Frontal cortex (tissue), 4 donors: ENCODE results near the gene KRTAP3-2. TPM values are rescaled to one million over a fixed set of nuclear protein-coding genes. Genes with fewer than 3 reads are reported as not detected.

Experiments
- DNase-seq, 2 donors: peaks; one replicate each; pipeline ENCODE4 v3.0.0; 2012; ENCODE audit warnings: low spot score in 2 of 2
- FAIRE-seq: peaks from 2 replicates; lab custom pipeline; 2012; peaks lifted over from hg19 to GRCh38; lab: Jason Lieb, UNC
- total RNA-seq: library from RNA; depleted of rRNA; stranded (reverse); fragments of >200 nt; gene quantifications from one replicate; pipeline ENCODE4 v1.2.3, GENCODE V29; 2014
- donor health status: control.
- donor health status: control.
- donor health status: control.

Gene KRTAP3-2
- total RNA-seq, 1 donor from 2014 or later, result not detected

DNA sequence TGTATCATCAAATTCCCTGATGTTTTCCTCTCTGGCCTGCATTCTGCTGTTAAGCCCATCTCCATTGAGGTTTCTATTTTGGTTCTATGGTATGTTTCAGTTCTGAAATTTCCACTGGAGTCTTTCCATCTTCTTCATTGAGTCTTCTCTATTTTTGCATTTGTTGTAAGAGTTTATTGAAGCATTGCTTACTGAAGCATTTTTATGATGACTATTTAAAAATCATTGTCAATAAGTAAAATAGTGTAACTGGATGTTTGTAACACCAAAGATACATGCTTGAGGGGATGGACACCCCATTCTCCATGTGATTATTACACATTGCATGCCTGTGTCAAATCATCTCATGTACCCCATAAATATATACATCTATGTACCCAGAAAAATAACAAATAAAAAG is 24.2 kb downstream of the KRTAP3-2 start:
- FAIRE-seq, result no peak
- no peak for DNase-seq

DNA sequence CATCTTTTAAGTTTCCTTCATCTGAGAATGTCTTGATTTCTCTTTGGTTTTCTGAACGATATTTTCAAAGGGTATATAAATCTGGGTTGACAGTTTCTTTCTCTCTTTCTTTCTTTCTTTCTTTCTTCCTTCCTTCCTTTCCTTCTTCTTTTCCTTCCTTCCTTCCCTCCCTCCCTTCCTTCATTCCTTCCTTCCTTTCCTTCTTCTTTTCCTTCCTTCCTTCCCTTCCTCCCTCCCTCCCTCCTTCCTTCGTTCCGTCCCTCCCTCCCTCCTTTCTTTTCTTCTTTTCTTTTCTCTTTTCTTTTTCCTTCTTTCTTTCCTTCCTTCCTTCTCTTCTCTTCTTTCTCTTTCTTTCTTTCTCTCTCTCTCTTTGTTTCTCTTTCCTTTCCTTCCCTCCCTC is 25.3 kb downstream of the KRTAP3-2 start:
- DNase-seq, result no peak
- no peak for FAIRE-seq

DNA sequence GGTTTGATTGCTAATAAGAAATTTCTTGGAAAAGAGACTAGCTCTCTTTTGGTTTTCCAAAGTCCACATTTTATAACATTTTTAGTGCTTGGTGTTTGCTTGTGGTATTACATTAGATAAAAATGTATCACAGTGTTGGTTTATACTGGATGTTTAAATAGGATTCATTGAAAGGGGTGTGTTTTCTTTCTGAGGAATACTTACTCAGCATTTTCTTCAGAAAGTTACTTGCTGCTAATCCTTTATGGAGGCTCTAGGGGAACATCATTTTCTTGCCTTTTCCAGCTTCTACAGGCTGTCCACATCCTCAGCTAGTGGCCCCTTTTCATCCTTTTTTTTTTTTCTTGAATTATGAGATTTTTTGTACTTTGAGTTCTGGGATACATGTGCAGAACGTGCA is 32.1 kb downstream of the KRTAP3-2 start:
- DNase-seq, result no peak
- no peak for FAIRE-seq

DNA sequence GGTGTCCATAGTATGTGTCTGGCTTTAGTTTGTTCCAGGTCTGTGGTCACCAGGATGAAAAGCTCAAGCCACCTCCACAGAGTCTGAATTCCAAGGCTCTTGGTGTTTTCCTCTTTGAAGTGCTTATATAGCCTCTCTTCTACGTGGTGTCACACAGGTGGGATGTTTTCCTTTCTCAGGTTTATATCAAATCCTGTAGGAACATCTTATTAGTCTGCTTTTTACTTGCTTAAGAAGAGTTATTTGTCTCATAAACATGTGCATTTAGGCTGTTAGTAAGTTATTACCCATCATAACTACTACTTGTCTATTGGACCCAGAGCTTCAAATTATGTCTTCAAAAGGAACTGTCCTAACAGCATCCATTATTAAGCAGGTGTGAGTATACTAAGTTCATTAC is 32.9 kb downstream of the KRTAP3-2 start, which contains the start of gene KRT39:
KRT39 (minus strand) TSS at position 101 of the 400 bp plus-strand sequence; CDS start at position 9, 92 bp downstream.
- no peak for DNase-seq
- FAIRE-seq, result no peak

DNA sequence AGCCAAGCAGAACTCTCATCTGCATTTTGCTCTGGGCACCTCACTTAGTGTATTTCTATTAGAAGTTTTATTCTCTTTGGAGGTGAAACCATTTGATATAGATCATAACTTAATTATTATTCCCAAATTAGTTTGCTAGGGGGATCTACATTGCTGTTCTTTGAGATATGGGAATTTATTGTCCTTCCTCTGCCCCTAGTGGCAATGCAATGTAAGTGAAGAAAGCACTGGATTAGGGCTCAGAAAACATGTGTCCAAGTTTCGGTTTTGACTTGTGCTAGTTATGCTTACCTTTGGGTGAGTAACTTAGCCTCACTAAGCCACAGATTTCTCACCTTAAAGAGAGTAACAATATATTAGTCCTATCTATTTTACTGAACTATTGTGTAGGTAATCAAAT is 35.9 kb downstream of the KRTAP3-2 start:
- DNase-seq, result no peak
- no peak for FAIRE-seq

DNA sequence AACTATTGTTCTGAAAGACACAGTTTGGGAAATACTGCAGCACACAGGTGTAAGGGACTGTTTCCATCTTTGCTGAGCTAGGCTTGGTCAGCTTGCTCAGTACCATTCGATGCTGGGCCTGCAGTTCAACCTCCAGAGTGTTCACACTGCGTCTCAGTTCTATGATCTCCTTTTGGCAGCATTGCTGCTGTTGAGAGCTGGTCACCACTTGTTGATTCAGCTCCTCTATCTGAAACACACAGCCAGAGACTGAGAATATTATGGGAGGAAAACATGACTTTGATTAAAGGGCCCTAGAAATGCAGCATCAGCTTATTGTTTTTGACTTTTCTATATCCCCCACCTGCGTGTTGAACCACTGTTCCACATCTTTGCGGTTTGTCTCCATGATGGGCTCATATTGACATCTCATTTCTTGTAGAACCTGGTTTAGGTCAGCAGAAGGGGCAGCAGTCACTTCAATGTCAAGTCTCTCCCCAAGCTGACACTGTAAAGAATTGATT is 37.6 kb downstream of the KRTAP3-2 start:
- FAIRE-seq (no peak), DNase-seq (no peak)

DNA sequence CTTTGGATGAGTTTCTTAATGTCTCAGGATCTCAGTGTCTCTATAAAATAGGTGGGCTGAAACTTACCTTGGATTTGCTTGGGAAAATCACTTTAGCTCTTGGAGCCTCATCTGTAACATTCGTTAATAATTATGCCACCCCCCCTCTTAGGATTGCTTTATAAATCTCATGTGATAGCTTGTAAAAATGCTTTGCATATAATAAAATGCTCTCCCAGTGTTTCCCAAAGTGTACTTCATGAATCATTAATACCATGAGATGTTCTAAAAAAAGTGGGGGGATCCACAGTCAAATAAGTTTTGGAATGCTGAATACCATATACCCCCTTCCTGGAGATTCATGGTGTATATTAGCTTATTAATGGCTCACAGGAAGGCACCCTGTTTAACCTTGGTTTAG is 38.1 kb downstream of the KRTAP3-2 start:
- no peak for FAIRE-seq
- no peak for DNase-seq

DNA sequence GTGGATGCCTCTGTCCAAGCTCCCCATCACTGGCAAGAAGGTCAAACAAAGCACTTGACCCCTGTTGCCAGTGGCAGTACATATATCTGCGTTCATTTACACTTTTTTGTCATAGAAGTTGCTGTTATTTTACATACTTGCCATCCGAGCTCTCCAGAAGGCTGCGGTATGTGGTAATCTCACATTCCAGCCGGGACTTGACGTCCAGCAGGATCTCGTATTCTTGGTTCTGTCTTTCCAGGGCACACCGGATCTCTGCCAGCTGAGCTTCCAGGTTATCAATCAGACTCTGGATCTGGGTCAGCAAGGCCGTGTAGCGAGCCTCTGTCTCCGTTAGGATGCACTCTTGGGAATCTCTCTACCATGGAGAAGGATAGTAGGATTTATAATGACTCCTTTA is 39.6 kb downstream of the KRTAP3-2 start:
- DNase-seq (no peak), FAIRE-seq (no peak)

DNA sequence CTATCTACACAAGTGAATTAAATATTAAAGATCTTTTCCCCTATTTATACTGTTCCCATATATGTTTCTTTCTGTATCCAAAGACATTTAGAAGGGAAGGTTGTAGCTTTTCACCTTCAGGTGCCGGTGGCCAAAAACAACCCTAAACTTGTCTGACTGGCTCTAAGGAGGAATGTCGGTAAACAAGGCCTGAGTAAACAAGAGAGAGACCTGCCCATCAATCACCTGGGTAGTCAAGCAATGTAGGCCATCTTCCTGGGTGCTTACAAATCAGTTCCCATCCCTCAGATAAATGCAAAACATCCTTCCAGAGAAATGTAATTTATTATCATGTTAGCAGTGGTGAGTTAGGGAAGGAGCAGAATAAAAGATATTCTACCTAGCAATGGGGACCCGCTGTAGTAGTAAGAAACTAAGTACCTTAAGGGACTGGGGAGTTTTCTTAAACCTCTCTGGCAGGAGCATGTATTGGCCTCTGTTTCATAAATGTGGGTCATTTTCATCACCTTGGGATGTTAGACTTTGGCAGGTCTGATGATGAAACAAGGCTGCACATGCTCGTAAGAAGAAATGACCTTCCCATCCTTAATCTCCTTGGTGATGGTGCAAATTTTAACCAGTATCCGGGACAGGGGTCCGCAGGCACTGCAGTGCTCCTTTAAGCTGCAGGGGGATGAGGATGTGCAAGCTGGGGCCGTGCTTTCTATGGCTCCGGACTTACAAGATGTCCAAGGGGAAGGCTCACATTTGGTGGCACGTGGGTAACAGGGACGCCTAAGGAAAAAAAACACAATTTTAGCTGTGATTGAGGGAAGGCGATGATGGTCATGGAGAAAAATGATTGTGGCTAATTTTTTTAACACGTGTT is 41.4 kb downstream of the KRTAP3-2 start:
- FAIRE-seq, result no peak
- DNase-seq, result no peak

DNA sequence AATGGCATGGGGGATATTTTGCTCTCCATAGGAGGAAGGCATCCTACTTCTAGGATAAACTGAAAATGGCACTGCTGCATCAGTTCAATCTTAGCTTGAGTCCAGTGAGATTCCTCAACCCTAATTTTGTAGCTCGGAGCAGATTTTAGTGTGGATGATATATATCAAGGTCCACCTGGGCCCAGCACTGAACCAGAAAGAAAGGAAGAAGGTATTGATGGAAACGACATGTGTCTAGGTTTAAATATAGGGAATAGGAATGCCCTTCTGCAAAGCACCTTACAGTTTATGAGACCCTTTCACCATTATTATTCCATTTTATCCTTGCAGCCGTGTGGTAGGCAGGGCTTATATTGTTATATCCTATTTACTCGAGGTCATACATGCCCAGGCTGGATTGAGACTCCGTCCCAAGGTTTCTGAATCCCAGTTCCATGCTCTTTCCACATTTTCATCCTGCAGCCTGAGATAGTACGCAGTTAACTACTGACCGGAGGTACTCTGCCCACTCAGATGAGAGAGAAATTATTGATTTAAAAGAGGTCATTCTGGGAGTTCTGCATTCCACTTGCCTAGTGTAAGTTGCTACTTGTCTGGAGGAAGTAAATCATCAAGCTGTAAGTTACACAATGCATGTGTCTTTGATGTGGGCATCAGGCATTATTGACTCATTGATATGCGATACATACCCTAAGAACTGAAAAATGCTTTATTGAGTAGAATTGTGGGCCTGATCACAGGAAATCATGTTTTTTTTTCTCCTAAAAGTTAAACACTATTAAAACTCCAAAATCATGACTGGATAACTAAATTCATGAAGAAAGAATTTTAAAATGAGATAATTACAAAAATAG is 43.1 kb downstream of the KRTAP3-2 start:
- no peak for FAIRE-seq
- no peak for DNase-seq

DNA sequence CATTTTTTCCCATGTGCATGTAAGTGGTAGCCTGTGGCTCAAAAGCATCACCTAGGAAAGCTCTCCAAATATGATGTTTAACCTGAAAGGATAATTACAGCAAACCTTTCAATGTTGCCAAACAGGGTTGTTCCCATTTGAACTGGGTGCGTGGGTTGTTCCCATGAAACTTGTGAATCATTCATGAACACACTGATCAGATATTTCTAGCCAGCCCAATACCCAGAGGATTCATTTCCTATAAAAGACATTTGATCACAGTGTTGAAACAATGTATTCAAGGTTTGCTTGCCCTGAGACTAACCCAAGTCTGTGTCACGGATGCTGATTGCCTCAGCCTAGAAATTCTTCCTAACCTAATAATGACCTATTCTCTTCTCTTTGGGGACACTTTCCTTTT is 45.8 kb downstream of the KRTAP3-2 start:
- FAIRE-seq (no peak), DNase-seq (no peak)

DNA sequence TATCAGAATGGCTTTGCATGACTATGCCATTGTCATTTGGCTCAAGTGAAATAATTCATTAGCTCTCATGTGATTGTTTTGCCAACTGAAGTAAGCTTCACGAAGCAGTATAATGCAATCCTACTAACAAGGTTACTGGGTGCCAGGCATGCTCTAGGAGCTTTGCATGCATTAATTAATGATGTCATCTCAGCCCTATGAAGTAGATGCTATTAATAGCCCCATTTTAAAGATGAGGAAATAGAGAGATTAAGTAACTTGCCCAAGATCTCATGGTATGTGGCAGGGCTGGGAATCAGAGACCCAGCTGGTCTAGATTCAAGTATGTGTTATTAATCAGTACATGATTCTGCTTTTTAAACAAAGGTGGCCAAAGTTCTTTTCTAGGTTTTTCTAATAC is 47.0 kb downstream of the KRTAP3-2 start:
- FAIRE-seq (no peak), DNase-seq (no peak)

DNA sequence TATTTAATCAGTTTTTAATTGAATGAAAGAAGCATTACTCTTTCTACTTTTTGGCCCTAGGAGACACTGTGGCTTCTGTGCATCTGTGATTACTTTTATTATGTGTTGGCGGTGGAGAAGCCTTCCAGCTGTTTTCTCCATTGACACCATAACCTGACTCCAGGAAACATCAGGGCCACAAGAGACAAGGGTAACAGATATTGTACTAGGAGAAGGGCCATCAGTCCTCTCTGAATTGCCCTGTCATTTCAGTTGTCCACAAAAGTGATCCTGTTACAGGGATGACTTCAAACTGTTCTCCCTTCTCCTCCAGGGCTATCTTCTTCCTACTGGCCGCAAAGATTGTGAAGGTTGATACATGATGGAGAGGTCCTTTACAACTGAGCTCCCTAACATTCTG is 47.6 kb downstream of the KRTAP3-2 start:
- FAIRE-seq, result no peak
- DNase-seq, result no peak

DNA sequence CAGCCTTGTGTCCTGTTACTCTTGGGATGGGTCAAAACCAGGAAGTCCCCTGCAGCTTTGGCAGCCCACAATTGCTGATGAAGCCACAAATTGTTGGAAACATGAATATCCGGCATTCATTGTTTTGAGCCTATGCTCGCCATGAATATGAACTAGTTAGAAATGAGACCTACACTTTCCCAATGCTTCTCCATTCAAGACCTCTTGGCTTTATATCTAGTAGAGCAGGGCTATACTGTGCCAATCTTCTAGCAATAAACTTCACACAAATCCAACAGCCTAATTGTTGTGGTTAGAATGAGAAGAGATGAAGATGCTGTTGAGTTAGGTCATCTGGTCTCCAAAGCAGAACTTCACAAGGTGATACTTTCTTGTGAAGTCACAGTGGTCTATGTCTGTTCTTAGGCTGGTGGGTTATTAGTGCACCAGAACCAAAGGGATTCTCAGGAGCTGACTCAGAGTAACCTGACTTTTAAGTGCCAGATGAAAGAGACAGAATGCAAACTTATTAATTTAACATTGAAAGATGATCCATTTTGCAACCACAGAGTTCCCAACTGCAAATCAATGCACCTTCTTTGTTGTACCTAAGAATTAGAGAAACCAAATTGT is 48.6 kb downstream of the KRTAP3-2 start:
- no peak for DNase-seq

DNA sequence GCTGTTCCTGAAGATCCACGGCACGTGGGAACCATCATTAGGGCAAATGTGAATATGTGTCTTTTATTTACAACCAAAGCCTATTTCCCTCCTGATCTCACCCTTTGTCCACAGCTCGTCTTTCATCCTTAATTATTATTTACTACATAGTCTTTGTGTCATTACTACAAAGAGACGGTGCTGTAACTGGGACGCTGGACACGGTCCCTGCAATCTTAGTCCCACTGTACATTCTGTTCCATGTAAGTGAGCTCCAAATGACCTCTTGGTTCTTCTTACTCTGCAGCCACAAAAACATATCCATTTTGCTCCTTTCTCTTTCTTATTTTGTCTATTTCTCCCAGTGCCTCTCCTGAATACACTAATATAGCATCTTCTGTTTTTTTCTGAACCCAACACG is 49.5 kb downstream of the KRTAP3-2 start:
- FAIRE-seq, result no peak
- DNase-seq, result no peak

More for the DNA sequence above, 48.6 kb downstream of the KRTAP3-2 start:
- no peak for FAIRE-seq

DNA sequence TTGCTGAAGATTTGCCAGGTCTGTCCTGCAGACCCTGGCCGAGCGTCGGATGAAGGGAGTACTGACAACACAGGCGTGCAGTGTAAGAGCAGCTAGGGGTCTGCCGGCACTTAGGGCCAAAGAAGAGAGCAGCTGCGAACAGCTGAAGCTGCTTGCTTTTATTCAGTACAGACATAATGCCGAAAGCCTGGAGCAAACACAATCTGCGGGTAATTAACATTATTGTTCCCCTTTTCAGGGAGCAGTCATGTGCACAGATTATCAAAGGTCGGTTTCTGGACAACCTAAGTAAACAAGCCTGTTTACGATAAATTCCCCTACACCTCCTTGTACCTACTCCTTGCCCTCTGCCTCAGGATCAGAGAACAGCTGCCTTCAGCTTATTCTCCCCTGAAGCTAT is 50.3 kb downstream of the KRTAP3-2 start:
- DNase-seq (no peak), FAIRE-seq (no peak)
